Islet of Langerhans (tissue), 1 donor: ENCODE data around the gene OVCH2.
"Not testable (repeated sequence)": the region's sequence is repeated elsewhere in the genome, so short reads cannot be mapped to it uniquely, and the experiment has no call there.

Source experiments
- FAIRE-seq: peaks from one replicate; lab custom pipeline; 2011; peaks lifted over from hg19 to GRCh38; lab: Jason Lieb, UNC

The OVCH2 gene, protein sequence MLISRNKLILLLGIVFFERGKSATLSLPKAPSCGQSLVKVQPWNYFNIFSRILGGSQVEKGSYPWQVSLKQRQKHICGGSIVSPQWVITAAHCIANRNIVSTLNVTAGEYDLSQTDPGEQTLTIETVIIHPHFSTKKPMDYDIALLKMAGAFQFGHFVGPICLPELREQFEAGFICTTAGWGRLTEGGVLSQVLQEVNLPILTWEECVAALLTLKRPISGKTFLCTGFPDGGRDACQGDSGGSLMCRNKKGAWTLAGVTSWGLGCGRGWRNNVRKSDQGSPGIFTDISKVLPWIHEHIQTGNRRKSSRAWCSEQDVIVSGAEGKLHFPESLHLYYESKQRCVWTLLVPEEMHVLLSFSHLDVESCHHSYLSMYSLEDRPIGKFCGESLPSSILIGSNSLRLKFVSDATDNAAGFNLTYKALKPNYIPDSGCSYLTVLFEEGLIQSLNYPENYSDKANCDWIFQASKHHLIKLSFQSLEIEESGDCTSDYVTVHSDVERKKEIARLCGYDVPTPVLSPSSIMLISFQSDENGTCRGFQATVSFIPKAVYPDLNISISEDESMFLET

GRCh38 chr11:7706377-7706776 is at the start of gene OVCH2:
OVCH2 (minus strand) TSS chr11:7706477; CDS start chr11:7706394, 83 bp downstream.
- FAIRE-seq, result no peak

DNA sequence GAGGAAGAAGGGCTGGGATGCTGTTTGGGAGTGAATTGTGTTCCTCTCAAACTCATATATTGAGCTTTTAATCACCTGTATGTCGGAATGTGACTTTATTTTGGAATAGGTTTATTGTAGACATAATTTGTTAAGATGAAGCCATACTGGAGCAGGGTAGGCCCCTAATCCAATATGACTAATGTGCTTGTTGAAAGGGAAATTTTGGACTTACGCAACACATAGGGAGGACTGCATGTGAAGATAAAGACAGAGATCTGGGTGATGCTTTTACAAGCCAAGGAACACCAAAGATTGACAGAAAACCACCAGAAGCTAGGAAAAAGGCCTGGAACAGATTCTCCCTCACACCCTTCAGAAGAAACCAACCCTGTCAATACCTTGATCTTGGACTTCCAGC is 43.2 kb upstream of the OVCH2 start:
- no peak for FAIRE-seq

DNA sequence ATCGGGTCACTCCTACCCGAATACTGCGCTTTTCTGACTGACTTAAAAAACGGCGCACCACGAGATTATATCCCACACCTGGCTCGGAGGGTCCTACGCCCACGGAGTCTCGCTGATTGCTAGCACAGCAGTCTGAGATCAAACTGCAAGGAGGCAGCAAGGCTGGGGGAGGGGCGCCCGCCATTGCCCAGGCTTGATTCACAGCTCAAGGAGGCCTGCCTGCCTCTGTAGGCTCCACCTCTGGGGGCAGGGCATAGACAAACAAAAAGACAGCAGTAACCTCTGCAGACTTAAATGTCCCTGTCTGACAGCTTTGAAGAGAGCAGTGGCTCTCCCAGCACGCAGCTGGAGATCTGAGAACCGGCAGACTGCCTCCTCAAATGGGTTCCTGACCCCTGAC is 28.5 kb upstream of the OVCH2 start:
- FAIRE-seq, result not testable (repeated sequence)

GRCh38 chr11:7714786-7715185 is 8.5 kb upstream of the OVCH2 start:
- FAIRE-seq, result no peak

DNA sequence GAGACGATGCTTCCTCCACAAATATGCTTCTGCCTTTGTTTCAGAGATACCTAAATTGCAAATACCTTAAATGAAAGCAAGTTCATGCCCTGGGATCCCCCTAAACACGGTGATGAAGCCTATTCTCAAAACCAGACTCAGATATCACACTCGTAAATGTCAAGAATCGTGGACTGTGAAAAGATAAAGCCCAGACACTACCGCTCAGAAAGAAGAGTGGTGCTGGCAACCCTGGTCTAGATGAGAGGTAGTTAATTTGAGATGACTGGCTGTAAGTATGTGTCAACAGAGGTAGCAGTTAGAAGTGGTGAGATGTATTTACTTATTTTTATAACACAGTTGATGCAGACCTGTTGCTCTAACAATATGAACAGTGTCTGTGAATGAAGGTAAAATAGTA is 2.5 kb downstream of the OVCH2 start:
- no peak for FAIRE-seq

- no peak for FAIRE-seq
Measured at GRCh38 chr11:7696424-7696823, 9.9 kb downstream of the OVCH2 start.

- FAIRE-seq, result no peak
Measured at GRCh38 chr11:7694235-7694634, 12.0 kb downstream of the OVCH2 start.

DNA sequence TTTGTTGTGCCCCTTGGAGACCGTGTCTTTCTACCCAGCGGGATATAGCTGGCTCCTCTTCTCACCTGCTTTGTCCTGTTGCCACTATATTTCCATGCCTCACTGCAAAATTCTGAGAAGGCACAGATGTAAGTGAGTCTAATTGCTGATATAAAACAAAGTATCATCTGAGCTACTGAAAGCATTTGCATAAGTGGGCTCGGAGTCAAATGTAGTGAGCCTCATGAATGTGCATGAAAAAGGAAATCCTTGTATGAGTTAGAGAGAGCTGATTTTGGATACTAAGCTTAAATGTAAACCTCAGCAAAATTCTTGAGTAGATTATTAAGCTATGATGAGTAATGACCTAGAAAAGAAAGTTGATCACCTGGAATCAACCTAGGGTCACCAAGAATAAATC is 13.9 kb downstream of the OVCH2 start:
- FAIRE-seq, result no peak

- FAIRE-seq, result no peak
Measured at GRCh38 chr11:7691759-7692350, 14.4 kb downstream of the OVCH2 start.

- FAIRE-seq, result no peak
Measured at GRCh38 chr11:7690648-7691047, 15.6 kb downstream of the OVCH2 start.

DNA sequence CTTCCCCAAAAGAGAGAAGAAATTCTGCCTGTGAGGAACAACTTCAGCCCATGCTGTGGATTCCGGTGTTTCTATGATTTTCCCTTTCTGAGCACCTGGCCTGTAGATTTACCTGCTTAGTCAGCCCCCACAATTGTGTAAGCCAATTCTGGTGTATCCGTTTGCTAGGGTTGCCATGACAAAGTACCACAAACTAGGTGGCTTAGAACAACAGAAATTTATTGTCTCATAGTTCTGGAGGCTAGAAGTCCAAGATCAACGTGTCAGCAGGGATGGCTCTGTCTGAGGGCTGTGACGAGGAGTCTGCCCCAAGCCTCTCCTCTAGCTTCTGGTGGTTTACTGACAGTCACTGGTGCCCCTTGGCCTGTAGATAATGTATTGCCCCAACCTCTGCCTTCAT is 17.0 kb downstream of the OVCH2 start:
- no peak for FAIRE-seq

- FAIRE-seq, result no peak
Measured at GRCh38 chr11:7688238-7688826, 17.9 kb downstream of the OVCH2 start.

DNA sequence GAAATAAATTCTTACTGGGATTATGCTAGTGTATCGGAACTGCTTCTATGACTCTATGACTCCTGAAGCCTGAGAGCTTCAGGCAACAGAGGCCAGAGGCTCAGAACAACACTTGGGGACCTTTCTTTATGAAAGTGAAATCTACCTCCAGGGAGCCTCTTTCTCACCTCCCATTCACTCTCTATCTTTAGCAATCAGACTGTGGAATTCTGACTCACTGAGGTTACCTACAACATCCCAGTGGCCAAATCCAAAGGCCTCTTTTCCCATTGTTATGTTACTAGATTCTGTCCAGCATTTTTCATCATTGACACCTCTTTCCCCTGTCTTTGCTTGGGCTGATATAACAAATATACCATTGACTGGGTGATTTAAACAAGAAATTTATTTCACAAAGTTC is 18.9 kb downstream of the OVCH2 start:
- FAIRE-seq, result no peak

- FAIRE-seq, result no peak
Measured at GRCh38 chr11:7686761-7687160, 19.5 kb downstream of the OVCH2 start.

GRCh38 chr11:7683571-7683970 is 22.7 kb downstream of the OVCH2 start:
- FAIRE-seq, result no peak

GRCh38 chr11:7677796-7678201 is 28.5 kb downstream of the OVCH2 start:
- no peak for FAIRE-seq

GRCh38 chr11:7677071-7677470 is 29.2 kb downstream of the OVCH2 start:
- no peak for FAIRE-seq

DNA sequence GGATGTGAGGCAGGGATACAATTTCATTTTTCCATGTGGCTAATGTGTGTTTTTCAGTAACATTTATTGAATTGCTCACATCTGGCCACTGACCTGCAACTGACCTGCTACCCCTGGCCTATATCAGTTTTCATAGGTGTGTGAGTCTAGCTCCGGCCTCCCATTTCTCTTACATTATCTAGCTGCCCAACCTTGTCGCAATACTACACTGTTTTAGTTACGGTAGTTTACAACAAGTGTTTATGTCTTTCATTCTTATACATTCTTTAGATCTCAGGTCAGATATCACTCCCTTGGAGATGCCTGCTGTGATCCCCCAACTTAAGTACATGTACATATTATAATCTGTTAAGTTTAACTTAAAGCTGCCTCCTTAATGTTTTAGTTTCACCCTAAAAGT is 30.6 kb downstream of the OVCH2 start:
- FAIRE-seq, result no peak

GRCh38 chr11:7673724-7674434 is 32.4 kb downstream of the OVCH2 start:
- no peak for FAIRE-seq

DNA sequence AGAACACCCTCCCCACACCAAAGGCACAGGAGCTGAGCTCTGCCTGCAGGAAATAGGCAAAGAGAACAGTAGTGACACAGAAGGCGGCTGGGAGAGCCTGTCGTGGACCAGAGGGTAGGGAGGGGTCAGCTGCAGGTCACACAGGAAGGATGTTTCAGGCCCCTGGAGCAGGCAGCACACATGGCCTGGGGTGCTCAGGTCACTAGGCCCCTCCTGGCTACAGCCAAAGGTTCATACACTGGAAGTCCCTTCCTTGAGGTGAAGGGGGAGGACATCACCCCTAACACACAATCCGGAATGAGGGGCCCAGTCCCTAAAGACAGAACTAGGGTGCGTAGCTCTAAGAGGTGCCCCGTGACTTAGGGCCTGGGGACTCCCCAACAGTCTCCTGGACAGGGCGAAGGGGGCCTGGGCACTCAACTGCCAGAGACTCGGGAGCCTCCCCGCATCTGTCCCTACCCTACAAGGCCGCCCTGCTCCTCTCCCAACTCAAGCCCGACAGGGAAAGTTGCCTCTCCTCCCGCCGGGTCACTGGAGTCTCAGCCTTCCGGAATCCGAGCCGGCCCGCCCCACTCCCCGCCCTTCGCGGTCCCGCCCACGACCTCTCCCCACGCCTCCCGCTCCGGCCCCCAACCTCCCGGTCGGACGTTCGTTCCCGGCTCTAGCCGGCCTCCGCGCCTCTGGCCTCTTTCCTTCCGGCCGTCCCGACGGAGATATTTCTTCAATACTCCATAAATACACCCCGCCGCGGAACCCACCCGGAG is 33.1 kb downstream of the OVCH2 start, which contains the start of gene CYB5R2:
Gene CYB5R2, minus strand, starts transcription at position 541 of the 764 bp plus-strand sequence. CDS start 675 bp downstream, outside the sequence.
- no peak for FAIRE-seq

DNA sequence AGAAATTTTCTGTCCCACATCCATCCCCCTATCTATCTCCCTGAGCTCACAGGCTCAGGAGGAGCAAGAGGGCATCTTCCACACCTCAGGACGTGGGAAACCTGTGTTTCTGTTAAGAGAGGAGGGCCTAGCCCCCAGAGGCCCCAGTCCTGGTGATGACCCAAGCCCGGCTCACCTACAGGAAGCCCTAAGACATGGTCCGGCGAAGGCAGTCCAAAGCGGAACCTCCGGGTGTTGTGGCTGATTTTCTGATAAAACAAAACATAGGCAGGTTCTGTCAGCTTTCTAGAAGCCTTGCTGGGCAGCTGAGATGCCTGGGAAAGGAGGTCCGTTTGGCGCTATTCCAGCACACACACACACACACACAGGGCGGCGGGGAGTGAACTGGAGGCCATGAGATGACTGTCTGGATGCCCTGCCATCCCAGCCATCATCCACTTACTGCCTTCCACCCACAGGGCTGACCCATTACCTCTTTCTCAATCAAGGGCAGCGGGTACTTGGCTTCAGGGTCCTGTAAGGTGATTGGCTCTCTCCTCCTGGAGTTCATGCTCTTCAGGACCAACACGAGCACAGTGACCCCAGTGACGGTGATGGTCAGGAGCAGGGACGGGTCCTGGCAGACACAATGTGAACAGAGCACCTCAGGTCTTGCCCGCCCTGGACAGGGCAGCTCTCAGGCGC is 33.9 kb downstream of the OVCH2 start:
- no peak for FAIRE-seq
